IPS-20b (cell line): ENCODE data around the gene PLCZ1.

Experiments used
- H3K27ac ChIP-seq: one replicate; pipeline ENCODE4 v1.5.1; 2013; ENCODE audit warnings: low read length
- H3K27me3 ChIP-seq: 2 replicates; pipeline ENCODE4 v1.6.1; 2013; ENCODE audit warnings: mild to moderate bottlenecking, low read length, inconsistent platforms; ENCODE audit not compliant: insufficient read depth
- H3K36me3 ChIP-seq: 2 replicates; pipeline ENCODE4 v1.6.1; 2013; ENCODE audit warnings: low read depth, mild to moderate bottlenecking, inconsistent platforms, low read length, moderate library complexity; ENCODE audit not compliant: insufficient read depth
- H3K4me1 ChIP-seq: 2 replicates; pipeline ENCODE4 v1.6.1; 2013; ENCODE audit warnings: mild to moderate bottlenecking, control low read depth, inconsistent platforms, low read length, moderate library complexity; ENCODE audit not compliant: insufficient read depth
- H3K4me3 ChIP-seq: 2 replicates; pipeline ENCODE4 v1.5.1; 2013; ENCODE audit warnings: mild to moderate bottlenecking, low read length, inconsistent platforms
- H3K9ac ChIP-seq: 2 replicates; pipeline ENCODE4 v1.6.1; 2013; ENCODE audit warnings: low read depth, mild to moderate bottlenecking, inconsistent platforms, low read length, moderate library complexity
- H3K9me3 ChIP-seq: 2 replicates; pipeline ENCODE4 v1.6.1; 2013; ENCODE audit warnings: mild to moderate bottlenecking, low read depth, low read length, inconsistent platforms; ENCODE audit not compliant: insufficient read depth

The PLCZ1 gene

DNA sequence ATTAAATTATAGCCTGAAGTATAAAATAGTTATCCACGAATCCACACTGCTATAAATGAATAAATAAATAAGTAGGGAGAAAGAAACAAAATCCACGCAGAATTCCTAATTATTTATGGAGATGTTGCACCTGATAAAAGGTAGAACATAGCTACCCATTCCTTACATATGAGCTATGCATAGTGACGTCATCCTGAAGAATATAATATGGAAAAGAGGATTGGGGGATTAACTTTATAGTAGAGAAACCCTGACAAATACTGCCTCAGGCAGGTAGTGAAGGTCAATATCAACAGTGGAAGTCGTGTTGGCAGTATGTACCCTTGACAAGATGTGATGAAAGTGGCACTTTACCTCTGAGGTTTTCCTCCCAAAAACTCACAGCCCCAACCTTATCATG, 82.5 kb downstream of the PLCZ1 start:
- H3K36me3 ChIP-seq = no peaks in the 10 kb centered on the region
- H3K4me3 ChIP-seq = no peak overlapping the region
- no peak overlapping the region for H3K27ac ChIP-seq
- no peaks in the 10 kb centered on the region for H3K9me3 ChIP-seq
- no peaks in the 10 kb centered on the region for H3K27me3 ChIP-seq
- no peaks in the 10 kb centered on the region for H3K4me1 ChIP-seq
- no peak overlapping the region for H3K9ac ChIP-seq

- Histone ChIP-seq H3K36me3 (no peaks in the 10 kb centered on the region), H3K9me3 (no peaks in the 10 kb centered on the region), H3K27ac (no peak overlapping the region), H3K9ac (no peak overlapping the region), H3K4me3 (no peak overlapping the region), H3K4me1 (no peaks in the 10 kb centered on the region), H3K27me3 (no peaks in the 10 kb centered on the region)
These were observed 84.3 kb downstream of the PLCZ1 start for GRCh38 chr12:18653465-18653864.

DNA sequence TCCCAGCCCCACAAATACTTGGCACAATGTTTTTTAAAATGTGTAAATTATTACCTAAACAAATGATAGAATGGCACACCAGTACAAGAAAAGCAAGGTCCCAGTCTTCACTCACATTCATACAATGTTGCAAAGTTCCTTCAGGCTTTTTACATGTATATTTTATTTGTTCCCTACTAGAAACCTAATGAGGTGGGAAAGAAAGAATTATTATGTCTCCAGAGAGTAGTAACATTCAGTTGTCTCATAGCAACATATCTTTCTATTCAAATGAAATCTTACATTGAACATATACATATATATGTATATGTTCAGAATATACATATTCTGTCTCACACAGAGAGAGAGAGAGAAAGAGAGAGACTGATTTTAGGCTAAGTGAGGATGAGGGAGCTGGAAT, 85.2 kb downstream of the PLCZ1 start:
- Histone ChIP-seq H3K27ac (no peak overlapping the region), H3K36me3 (no peaks in the 10 kb centered on the region), H3K9ac (no peak overlapping the region), H3K4me3 (no peak overlapping the region), H3K9me3 (no peaks in the 10 kb centered on the region), H3K4me1 (no peaks in the 10 kb centered on the region), H3K27me3 (no peaks in the 10 kb centered on the region)

GRCh38 chr12:18651525-18651924, 86.3 kb downstream of the PLCZ1 start:
- H3K9ac ChIP-seq = no peak overlapping the region
- H3K36me3 ChIP-seq = no peaks in the 10 kb centered on the region
- H3K27me3 ChIP-seq = no peaks in the 10 kb centered on the region
- no peaks in the 10 kb centered on the region for H3K4me1 ChIP-seq
- no peak overlapping the region for H3K4me3 ChIP-seq
- no peak overlapping the region for H3K27ac ChIP-seq
- no peaks in the 10 kb centered on the region for H3K9me3 ChIP-seq

GRCh38 chr12:18646286-18646890, 91.4 kb downstream of the PLCZ1 start:
- no peaks in the 10 kb centered on the region for H3K4me1 ChIP-seq
- no peak overlapping the region for H3K4me3 ChIP-seq
- no peaks in the 10 kb centered on the region for H3K27me3 ChIP-seq
- no peaks in the 10 kb centered on the region for H3K36me3 ChIP-seq
- H3K9me3 ChIP-seq = no peaks in the 10 kb centered on the region
- no peak overlapping the region for H3K9ac ChIP-seq
- no peak overlapping the region for H3K27ac ChIP-seq

GRCh38 chr12:18644564-18644963, 93.2 kb downstream of the PLCZ1 start:
- Histone ChIP-seq H3K9me3 (no peaks in the 10 kb centered on the region), H3K4me3 (no peak overlapping the region), H3K4me1 (no peaks in the 10 kb centered on the region), H3K36me3 (no peaks in the 10 kb centered on the region), H3K9ac (no peak overlapping the region), H3K27ac (no peak overlapping the region), H3K27me3 (no peaks in the 10 kb centered on the region)

DNA sequence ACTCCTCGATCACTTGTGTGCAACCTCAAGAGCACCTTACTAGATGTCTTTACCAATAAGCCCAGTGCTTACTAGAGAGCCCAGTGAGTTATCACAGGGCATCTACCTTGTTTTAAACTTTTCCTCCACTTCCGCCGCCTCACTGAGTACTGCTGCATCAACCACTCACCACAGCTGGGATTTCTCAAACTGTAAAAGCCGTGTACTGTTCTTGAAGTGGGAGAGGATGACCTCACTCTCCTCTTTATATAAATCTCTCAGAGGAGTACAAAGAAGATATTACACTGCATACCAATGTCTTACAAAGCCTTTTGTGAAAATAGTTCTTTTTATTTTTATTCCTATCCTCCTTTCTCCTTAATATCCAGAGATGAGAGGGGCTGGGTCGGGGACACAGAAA, 94.1 kb downstream of the PLCZ1 start:
- H3K36me3 ChIP-seq = no peaks in the 10 kb centered on the region
- no peaks in the 10 kb centered on the region for H3K4me1 ChIP-seq
- H3K27ac ChIP-seq = no peak overlapping the region

DNA sequence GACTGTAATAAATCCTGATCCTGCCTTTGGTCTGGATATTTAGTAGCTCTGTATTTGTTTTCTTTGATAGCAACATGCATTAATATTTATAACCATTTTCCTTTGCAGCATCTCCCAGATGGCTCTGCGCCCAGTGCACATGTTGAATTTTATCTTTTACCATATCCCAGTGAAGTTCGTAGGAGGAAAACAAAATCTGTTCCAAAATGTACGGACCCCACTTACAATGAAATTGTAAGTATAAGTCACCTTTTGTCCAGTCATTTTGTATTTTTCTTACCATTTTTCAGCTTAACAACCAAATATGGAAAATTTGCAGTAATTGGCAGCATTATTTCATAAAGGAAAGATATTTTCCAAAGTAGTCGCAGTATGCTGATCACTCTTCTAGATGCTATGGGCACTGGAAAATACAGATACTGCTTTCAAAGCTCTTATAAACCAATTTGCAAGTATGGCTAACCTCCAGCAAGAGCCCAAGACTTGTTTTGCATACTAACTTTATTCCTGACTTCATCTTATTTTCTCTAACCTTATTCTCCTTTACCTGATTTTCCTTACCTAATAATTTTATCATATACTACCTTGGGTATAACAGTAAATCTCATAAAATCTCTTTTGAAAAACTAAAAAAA, 97.4 kb downstream of the PLCZ1 start:
- H3K4me3 ChIP-seq = no peak overlapping the region
- no peak overlapping the region for H3K9ac ChIP-seq
- H3K36me3 ChIP-seq = no peaks in the 10 kb centered on the region
- no peaks in the 10 kb centered on the region for H3K27me3 ChIP-seq
- no peaks in the 10 kb centered on the region for H3K4me1 ChIP-seq
- H3K9me3 ChIP-seq = no peaks in the 10 kb centered on the region
- no peak overlapping the region for H3K27ac ChIP-seq

More for the DNA sequence above, 94.1 kb downstream of the PLCZ1 start:
- Histone ChIP-seq H3K4me3 (no peak overlapping the region), H3K9me3 (no peaks in the 10 kb centered on the region), H3K9ac (no peak overlapping the region), H3K27me3 (no peaks in the 10 kb centered on the region)

DNA sequence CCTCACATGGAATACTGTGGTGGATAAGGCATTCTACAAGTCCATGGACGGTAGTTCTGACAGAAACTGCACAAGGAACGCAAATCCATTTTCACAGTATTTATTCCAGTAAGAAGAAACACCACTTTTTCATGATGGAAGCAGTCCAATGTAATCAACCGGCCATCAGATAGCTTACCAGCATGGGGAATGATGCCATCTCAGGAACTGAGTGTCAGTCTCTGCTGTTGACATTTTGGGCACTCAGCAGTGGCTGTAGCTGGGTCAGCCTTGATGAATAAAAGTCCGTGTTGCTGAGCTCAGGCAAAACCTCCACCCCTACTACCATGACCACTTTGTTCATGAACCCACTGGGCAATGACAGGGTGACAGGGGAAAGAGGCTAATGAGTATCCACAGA, 103.4 kb downstream of the PLCZ1 start:
- no peaks in the 10 kb centered on the region for H3K9me3 ChIP-seq
- H3K27ac ChIP-seq = no peak overlapping the region
- H3K36me3 ChIP-seq = no peaks in the 10 kb centered on the region
- no peaks in the 10 kb centered on the region for H3K27me3 ChIP-seq
- no peaks in the 10 kb centered on the region for H3K4me1 ChIP-seq
- H3K9ac ChIP-seq = no peak overlapping the region
- H3K4me3 ChIP-seq = no peak overlapping the region
